GM10847 (cell line): ENCODE data around the gene EFHC2.

Source experiments
- POLR2A ChIP-seq: IDR thresholded peaks from 2 replicates; pipeline ENCODE4 v1.6.1; 2011; ENCODE audit not compliant: insufficient read length; ENCODE audit errors: extremely low read depth

The EFHC2 gene

GRCh38 chrX:44223150-44223549 is 120.3 kb downstream of the EFHC2 start:
- no peak for TF ChIP-seq POLR2A

GRCh38 chrX:44218465-44218864 is 125.0 kb downstream of the EFHC2 start:
- no peak for TF ChIP-seq POLR2A

GRCh38 chrX:44216171-44216570 is 127.3 kb downstream of the EFHC2 start:
- no peak for TF ChIP-seq POLR2A

GRCh38 chrX:44203791-44204190 is 139.7 kb downstream of the EFHC2 start:
- no peak for TF ChIP-seq POLR2A

- no peak for TF ChIP-seq POLR2A
Observed at GRCh38 chrX:44202596-44202995, 140.9 kb downstream of the EFHC2 start.

GRCh38 chrX:44189116-44189515 is 154.4 kb downstream of the EFHC2 start:
- no peak for TF ChIP-seq POLR2A

- no peak for TF ChIP-seq POLR2A
Observed at GRCh38 chrX:44183329-44183728, 160.1 kb downstream of the EFHC2 start.

GRCh38 chrX:44178274-44179053 is 165.0 kb downstream of the EFHC2 start:
- TF ChIP-seq POLR2A, result no peak

- TF ChIP-seq POLR2A, result no peak
Observed at GRCh38 chrX:44175455-44175854, 168.0 kb downstream of the EFHC2 start.

- no peak for TF ChIP-seq POLR2A
Observed at GRCh38 chrX:44174061-44174460, 169.4 kb downstream of the EFHC2 start.

- TF ChIP-seq POLR2A, result no peak
Observed at GRCh38 chrX:44173219-44173618, 170.3 kb downstream of the EFHC2 start.

GRCh38 chrX:44167116-44167515 is 176.4 kb downstream of the EFHC2 start:
- no peak for TF ChIP-seq POLR2A

GRCh38 chrX:44162964-44163475 is 180.5 kb downstream of the EFHC2 start:
- no peak for TF ChIP-seq POLR2A

- TF ChIP-seq POLR2A, result no peak
Observed at GRCh38 chrX:44157858-44158257, 185.6 kb downstream of the EFHC2 start.

- no peak for TF ChIP-seq POLR2A
Observed at GRCh38 chrX:44157283-44157682, 186.2 kb downstream of the EFHC2 start.

GRCh38 chrX:44156726-44157125 is 186.7 kb downstream of the EFHC2 start:
- TF ChIP-seq POLR2A, result no peak

GRCh38 chrX:44155126-44155525 is 188.3 kb downstream of the EFHC2 start:
- TF ChIP-seq POLR2A, result no peak

- TF ChIP-seq POLR2A, result no peak
Observed at GRCh38 chrX:44152852-44153251, 190.6 kb downstream of the EFHC2 start.

- TF ChIP-seq POLR2A, result no peak
Observed at GRCh38 chrX:44147130-44147529, 196.3 kb downstream of the EFHC2 start.
